Activated CD8-positive, alpha-beta memory T cell treated with anti-CD3 and anti-CD28 coated beads for 1 hour (primary cell): ENCODE data around the gene CDC5L.
"Not testable (repeated sequence)": the region's sequence is repeated elsewhere in the genome, so short reads cannot be mapped to it uniquely, and the experiment has no call there.

Experiments
- DNase-seq, 2 donors: peaks; one replicate each; pipeline ENCODE4 v3.0.0-alpha.2; 2020; ENCODE audit warnings: low read depth in 1 of 2; ENCODE audit errors: extremely low read depth in 1 of 2

Gene CDC5L

GRCh38 chr6:44387346-44388134 lies at the start of gene CDC5L:
CDC5L (plus strand) TSS chr6:44387706; CDS start chr6:44387824, 118 bp downstream.
- DNase-seq, result peak; percentile 75 to 81

DNA sequence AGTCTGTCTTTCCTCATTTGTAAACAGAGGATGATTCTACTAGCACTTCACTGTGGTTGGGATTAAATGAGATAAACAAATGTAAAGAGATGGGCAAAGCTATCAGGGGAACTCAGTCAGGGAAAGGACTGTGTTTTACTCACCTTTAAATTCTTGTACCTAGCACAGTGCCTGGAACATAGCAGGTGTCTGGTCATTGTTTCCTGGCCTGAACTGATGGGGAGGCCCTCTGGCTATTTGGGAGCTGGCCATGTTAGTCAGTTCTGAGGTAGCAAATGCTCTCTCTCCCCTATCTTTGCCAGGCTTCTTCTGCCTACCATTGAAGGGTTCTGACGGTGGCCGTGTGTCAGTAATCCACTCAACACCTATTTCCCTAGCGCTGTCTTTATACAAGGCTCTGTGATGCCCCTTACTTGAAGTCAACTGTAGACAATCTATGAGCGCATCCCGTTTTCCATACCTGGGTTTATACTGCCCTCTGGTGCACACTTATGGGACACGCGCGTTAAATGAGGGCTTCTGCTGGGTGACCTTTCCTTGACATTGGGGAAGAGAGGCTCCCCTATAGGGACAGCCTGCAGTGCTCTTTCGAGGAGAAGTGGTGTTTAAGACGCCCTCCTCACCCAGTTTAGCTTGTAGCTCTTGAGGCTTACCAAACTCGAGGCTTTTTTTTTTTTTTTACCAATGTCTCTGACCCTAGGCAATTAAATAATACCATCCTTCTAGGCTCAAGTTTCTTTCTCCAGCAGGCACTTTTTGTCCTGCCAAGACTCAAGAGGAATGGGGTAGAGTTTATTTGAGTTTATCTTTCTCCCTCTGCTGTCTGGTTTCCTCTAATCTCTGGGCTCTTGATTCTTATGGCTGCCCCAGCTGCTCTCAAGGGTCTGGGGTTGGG lies 49.0 kb upstream of the CDC5L start:
- DNase-seq, result peak; percentile 28 to 35

GRCh38 chr6:44339301-44339700 lies 48.2 kb upstream of the CDC5L start:
- no peak for DNase-seq

GRCh38 chr6:44339763-44340625 lies 47.5 kb upstream of the CDC5L start:
- no peak for DNase-seq

- no peak for DNase-seq
Observed at GRCh38 chr6:44341095-44341890, 46.2 kb upstream of the CDC5L start.

- no peak for DNase-seq
Observed at GRCh38 chr6:44342052-44342451, 45.5 kb upstream of the CDC5L start.

GRCh38 chr6:44342489-44342888 lies 45.0 kb upstream of the CDC5L start, which contains the start of gene SPATS1:
SPATS1 (plus strand) TSS chr6:44342650; CDS start chr6:44343096, 446 bp downstream.
- DNase-seq, result no peak

GRCh38 chr6:44346818-44347217 lies 40.7 kb upstream of the CDC5L start:
- DNase-seq, result not testable (repeated sequence)

DNA sequence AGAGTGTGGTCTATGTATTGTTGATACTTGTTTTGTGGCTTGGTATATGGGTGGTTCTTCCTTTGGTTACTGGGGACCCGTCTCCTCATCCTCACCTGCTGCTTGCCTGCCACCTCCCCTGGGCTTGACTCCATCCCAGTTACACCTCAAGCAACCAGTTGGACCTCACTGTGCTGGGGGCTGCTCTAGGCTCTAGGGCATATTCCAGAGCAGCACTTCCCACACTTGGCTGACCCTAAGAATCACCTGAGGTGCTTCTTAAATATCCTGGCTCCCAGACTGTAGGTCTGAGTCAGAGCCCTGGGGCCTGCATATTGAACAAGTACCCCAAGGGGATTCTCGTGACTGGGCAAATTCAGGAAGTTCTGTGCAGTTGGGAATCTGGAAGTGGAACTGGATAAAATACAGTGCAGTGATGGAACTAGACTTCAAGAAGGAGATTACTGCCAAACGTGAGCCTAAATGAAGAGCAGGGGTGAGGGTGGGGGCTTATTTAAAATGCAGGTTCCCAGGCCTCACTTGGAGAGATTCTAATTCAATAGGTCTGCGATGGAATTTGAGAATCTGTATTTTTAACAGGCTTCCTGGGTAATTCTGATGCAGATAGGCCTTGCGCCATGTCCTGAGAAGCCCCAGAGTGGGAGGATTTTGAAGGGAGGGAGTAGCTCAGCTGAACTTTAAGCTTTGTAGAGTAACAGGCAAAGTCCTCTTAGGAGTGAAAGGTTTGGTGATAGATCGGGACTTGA lies 37.4 kb upstream of the CDC5L start:
- no peak for DNase-seq

- DNase-seq, result not testable (repeated sequence)
Observed at GRCh38 chr6:44350650-44350994, 36.9 kb upstream of the CDC5L start.

DNA sequence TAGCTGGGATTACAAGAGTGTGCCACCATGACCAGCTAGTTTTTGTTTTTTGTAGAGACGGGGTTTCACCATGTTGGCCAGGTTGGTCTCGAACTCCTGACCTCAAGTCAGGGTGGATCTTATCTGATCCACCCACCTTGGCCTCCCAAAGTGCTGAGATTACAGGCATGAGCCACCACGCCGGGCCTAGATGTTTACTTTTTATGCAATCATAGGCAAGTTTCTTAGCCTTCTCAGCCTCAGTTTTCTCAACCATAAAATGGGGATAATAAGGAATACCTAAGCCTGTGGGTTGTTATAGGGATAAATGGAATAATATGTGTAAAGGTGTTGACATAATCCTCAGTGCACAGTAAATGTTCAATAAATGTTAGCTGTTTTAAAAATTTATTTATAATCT lies 35.2 kb upstream of the CDC5L start:
- DNase-seq, result no peak

- no peak for DNase-seq
Observed at GRCh38 chr6:44353336-44353735, 34.2 kb upstream of the CDC5L start.

DNA sequence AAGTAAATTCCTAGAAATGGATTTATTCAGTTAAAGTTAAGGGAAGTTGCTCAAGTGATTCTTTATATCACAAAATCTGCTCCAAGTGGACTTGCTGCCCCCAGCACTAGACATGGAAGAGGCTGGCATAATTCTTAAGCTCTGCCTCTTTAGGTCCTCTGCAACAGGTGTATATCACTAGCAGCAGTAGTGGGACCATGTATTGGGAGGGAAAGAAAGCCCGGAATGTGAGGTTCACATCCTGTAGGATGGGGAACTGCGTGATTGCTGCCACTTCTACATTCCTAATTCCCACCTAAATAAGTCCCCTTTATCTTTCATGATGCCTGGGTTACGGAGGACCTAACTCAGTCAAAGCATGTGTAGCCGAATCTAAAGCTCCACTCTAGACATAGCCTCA lies 31.9 kb upstream of the CDC5L start:
- DNase-seq, result no peak

- no peak for DNase-seq
Observed at GRCh38 chr6:44356487-44356886, 31.0 kb upstream of the CDC5L start.

DNA sequence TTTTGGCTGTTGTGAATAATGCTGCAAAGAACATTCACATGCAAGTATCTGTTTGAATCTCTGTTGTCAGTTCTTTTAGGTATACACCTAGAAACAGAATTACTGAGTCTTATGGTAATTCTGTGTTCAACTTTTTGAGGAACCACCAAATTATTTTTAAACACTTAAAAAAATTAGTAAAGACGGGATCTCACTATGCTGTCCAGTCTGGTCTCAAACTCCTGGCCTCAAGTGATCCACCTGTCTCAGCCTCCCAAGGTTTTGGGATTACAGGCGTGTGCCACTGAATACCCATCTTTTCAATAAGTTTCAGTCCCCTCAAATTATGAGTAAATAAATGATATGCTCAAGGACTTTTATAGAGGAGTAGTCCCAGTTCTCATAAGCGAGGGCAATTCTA lies 27.5 kb upstream of the CDC5L start:
- DNase-seq, result no peak

DNA sequence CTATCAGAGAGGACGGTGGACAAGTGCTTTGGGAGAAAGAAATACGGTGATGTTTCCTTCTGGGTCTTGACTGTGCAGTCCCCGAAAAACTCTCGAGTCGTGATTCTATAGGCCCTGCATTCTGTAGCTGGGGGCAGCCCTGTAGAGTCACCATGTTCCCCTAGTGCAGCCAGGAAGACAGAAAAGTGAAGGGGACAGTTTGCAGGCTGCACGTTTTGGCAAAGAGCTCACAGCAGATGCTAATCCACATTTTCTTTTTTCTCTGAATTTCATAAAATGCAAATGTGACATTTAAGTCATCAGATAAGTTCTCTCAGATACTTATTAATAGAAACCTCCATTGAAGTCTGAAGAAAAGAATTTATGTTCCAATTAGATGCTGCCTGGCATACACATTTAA lies 25.6 kb upstream of the CDC5L start:
- no peak for DNase-seq

- no peak for DNase-seq
Observed at GRCh38 chr6:44363377-44363926, 24.1 kb upstream of the CDC5L start.

- DNase-seq, result no peak
Observed at GRCh38 chr6:44366781-44367180, 20.7 kb upstream of the CDC5L start.

DNA sequence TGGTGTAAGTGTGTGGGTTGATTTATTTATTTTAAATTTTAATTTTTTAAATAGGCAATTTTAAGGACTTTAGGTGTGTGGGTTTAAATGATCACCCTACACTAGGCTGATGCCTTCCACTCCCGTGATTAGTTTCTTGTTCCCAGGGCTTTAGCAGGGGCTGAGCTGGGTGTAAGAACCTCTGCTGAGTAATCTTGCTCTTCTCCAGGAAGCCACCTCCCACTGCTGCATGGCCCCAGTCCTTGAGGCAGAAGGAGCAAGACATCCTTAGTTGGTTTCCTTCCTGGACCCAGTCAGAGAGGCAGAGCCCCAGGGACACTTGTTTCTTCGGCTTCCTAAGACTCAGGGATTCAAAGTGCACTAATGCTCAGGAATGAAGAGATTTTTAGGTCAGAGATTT lies 19.8 kb upstream of the CDC5L start:
- DNase-seq, result no peak
